ENCODE data around the gene RNF43.
A peak's percentile ranks its signal among the peaks of the same experiment; 100 is the strongest.
"Not testable (repeated sequence)": the region's sequence is repeated elsewhere in the genome, so short reads cannot be mapped to it uniquely, and the experiment has no call there.

The RNF43 gene

GRCh38 chr17:58403311-58403710 lies 14.0 kb downstream of the RNF43 start:
- DNase-seq = no peak

- no peak for DNase-seq
These were observed 14.7 kb downstream of the RNF43 start for GRCh38 chr17:58402679-58403078.

GRCh38 chr17:58402047-58402446 lies 15.3 kb downstream of the RNF43 start:
- DNase-seq = no peak

GRCh38 chr17:58401287-58401686 lies 16.0 kb downstream of the RNF43 start:
- no peak for DNase-seq

DNA sequence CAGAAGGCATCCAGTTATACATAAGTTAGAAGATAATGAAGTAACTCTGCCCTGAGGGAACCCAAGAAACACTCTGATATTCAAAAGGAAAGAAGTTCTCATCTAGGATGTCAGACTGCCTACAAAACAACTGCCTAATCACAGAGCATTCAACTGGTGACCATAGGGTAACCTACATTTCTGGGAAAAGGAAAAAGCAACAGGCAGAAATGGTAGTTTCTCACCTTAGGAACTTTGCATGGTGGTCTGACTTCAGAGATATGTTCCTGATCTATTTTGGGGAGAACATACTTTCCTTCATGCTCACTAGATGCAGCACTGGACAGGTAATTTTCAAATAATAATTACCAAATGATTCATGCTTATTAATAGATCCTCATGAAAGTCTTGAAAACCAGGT lies 16.5 kb downstream of the RNF43 start:
- DNase-seq = no peak

DNA sequence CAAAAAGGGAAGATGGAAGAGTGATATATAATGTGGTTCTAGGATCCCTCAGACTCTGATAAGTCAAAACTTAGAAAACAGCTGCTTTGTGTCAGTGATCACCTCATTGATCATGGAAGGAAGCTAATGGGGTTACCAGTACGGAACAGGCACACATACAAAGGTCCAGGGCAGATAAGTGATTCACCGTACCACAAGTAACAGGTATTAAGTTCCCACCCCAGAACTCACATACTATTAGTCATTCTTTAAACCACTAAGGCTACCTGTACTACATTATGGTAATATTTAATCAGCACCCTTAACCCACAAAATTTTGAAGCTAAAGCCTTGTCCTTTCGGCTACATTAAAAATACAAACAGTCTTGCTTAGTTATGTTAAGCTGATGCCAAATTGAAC lies 17.4 kb downstream of the RNF43 start:
- DNase-seq = no peak

DNA sequence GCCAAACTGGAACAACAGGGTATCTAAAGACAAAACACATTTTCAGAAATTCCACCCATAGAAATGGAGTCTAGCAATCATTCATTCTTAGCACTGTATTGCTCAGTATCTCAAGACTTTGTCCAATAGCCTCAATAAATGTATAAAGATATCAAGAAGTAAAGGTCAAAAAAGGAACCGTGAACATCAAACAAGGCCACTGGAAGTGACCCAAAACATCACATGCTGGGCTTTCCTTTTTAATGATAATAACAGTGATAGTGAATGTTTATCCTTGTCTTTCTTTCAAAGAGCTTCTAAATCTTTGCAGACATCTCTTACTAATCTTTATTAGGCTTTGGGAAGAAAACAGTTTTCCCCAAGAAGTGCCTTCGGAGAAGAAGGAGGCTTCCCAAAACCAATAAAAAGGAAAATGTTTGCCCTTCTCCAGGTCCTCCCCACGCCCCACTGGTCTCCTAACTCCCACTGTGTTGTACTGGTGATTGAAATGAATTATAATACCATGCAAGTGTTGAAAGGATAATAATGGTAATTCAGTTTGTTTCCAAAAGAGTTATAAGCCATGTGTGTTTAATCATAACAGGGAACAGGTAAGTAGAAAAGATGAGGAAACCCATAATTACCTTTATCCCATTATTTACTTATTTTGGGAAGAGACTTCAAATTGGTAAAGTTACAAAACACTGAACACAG lies 18.6 kb downstream of the RNF43 start:
- peak; percentile 66 for DNase-seq

- not testable (repeated sequence) for DNase-seq
These were observed 19.9 kb downstream of the RNF43 start for GRCh38 chr17:58397421-58397820.

DNA sequence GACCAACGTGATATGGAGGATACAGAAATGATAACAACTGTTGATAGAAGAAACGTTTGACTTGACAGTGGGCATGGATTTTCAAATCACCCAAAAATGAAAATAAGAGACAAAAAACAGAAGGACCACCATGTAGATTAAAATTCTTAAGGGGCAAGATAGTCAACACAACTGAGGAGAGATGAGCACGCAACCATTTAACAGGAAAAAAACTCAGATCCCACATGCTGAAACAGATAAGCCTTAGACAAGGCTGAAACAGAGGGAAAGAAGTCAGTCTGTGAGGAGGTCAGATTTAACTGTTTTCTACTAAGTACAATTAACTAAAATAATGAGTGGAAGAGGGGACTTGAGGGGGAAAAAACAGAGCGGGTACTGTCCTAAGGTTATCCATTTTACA lies 21.2 kb downstream of the RNF43 start:
- no peak for DNase-seq

GRCh38 chr17:58394534-58395223 lies 22.7 kb downstream of the RNF43 start:
- no peak for DNase-seq

GRCh38 chr17:58391302-58391984 lies 25.9 kb downstream of the RNF43 start:
- DNase-seq = peak; percentile 93

DNA sequence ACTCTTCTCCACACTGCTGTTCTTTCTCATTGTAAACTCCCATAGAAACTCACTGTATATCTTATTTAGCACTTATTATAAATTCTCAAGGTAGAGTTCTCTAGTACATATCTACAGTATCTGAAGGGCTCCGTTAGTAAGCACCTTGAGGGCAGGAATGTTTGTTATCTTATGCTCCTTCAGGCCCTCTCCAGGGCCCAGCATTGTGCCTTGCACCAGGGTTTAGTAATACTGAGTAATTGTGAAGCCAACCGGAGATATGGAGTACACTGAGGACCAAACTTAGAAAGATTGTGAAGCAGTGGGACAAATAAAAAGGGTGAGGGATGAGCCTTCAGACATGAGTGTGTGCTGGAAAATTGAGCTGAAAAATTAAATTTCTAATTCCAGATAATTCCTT lies 26.4 kb downstream of the RNF43 start:
- DNase-seq = no peak

- DNase-seq = no peak
These were observed 28.8 kb downstream of the RNF43 start for GRCh38 chr17:58388302-58389190.

DNA sequence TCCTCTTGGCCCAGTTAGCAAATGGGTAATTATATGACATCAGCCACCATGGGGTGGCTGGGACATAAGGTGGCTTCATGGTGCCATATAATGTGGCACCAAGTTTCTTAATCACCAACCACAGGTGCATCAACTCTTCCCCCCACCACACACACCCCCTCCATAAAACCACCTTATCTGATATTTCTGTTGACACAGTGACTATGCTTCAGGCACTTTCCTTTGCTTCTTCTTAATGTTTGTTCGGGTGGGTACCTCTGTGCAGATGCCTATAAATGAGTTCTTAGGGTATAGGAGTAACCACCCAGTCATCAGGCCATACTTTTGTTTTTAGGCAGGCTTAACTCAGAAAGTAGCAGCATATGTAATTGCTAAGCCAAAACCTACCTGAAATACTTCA lies 29.5 kb downstream of the RNF43 start:
- DNase-seq = no peak

GRCh38 chr17:58386708-58387107 lies 30.6 kb downstream of the RNF43 start:
- DNase-seq = no peak

DNA sequence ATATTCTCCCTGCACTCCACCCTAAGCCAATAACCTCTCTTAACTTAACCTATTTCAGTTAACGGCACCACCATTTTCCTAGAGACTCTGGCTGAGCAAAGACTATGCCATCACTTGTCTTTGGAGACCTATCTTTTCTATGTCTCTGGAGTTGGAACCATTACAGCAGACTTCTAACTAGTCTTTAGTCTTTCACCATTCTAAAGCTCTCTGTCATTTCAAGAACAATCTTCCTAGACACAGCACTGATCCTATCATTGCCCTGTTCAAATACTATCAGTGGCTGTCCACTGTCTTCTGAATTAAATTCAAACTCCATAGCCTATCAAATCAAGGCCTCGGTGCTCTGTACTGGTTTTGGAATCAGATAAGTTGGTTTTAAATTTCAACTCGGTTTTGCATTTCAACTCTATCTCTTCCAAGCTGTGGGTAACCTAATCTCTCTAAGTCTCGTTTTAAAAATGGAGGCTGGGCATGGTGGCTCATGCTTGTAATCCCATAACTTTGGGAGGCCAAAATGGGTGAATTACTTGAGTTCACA lies 31.9 kb downstream of the RNF43 start:
- DNase-seq = no peak

DNA sequence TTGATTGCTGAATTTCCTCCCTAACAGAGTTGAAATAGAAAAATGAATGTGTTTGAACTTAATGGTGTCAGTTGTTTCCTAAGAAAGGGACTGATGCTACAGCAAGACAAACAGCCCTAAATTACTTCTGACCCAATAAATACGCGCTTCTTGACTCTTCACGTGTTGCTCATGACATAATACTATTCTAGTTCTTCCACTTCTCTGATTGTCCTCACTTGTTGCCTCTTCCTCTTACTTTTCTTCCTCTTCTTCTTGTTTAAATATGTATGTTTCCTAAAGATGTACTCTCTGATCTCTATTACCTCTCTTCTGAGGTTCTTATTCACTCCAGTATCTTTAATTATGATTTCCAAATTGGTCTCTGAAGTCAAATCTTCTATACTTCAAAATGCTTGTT lies 32.4 kb downstream of the RNF43 start:
- no peak for DNase-seq

DNA sequence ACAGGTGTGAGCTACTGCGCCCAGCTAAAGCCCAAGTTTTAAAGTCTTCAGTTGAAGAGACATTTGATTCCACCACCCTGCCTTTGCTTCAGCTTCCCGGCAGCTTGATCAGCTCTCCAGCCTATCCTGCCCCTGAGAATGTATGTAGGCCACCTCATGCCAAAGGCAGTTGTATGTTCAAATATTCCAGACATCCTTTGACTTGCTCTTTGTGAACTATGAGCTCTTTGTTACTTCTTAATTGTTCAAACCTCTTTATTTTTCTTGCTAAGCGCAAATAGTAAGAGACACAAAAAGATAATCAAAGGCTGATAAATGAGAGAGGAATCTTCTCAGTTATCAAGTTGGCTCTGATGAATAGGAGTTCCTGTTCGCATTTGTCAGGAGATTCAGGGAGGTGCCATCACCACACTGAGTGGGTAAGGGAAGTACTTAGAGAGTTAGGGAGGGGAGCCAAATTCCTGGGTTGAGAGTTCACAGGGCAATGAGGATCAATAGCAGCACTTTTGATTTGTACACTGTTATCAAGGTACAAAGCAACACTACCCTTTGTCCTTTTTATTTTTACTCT lies 33.4 kb downstream of the RNF43 start:
- no peak for DNase-seq

DNA sequence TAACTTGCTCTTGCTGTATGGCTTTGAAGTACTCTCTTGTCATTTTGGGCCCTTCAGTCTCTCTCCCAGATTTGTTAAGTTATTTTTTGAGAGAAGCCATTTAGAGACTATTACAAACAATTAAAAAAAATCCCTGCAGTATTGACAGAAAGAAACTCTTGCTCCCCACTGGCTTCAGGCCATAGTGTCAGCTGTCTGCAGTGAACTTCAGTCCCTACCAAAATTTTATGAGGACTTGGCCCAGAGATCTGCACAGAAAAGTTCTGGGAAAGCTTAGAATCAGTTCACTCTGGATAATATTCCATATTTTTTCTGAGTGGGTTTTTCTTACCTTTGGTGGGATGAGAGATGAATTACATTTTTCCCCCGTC lies 34.5 kb downstream of the RNF43 start:
- no peak for DNase-seq

GRCh38 chr17:58382108-58382871 lies 35.0 kb downstream of the RNF43 start:
- no peak for DNase-seq

DNA sequence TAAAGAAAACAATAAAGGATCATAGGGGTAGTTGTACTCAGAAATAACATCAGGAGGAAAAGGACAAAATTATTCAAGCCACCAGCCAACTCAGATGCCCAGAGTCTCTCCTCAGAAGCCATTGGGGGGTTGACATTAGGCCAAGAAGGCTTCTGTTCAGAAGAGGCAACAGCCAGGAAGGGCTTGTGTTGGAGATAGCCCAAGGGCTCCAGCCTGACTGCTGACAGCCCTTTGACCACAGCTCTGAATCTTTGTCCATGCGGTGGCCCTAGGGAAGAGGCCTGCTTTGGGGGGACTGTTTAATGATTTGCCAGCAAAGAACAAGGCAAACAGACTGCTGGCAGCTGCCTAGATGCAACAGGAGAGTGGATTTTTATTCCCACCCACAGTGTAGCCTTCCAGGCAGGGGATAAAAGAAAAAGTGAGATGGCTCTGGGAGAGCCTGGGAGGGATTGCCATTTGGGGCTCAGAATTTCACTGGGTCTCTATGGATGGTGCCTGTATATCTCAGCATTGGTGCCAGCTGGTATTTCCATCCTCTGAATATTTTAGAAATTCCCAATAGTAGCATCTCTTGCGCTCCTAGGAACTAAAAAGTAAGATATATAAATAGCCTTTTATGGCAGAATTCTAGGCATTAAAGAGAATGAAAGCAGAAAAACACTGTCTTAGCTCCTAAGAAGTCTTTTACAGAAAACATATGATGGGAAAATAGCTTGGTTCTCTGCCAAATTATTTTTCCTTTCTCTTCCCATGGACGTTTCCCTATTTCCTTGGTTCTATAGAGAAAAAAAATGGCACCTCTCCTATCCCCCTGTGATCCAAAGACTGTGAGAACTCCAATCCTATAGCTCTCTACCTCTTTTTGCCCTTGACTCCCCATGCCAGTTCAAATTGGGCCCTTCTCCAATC lies 36.0 kb downstream of the RNF43 start:
- no peak for DNase-seq
